ENCODE measurements around the gene FAM110A.

The FAM110A gene

DNA sequence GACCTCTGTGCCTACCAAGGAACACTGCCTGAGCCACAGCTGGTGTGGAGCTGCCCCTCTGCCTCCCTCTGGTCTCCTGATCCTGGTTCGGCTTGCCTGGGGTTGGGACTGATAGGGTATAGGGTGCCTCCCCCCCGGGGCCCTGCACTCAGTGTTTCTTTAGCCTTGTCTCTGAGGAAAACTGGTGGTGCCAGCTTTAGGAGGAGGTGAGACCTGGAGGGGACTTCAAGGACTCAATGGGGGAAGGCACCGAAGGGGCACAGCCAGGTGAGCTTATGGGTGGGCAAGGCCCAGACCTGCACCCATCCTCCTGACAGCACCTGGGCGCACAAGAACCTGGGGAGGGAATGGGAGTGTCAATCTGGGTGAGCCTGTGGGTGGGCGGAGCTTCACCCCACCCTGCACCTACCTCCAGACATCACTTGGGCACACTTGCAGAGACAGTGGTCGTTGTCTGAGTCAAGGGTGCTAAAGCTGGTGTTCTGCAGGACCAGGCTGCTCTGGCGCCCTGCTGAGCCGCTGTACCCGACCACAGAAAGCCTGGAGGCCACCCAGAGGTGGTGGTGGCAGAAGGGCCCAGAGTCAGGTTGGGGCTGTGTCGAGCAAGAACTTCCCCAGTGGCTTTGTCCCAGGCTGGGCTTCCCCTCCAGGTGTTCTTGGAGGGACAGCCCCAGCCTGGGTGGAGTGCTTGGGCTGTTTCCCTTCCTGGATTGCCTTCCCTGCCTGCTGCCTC lies 40.5 kb downstream of the FAM110A start:
- TF ChIP-seq, protein P1, sequence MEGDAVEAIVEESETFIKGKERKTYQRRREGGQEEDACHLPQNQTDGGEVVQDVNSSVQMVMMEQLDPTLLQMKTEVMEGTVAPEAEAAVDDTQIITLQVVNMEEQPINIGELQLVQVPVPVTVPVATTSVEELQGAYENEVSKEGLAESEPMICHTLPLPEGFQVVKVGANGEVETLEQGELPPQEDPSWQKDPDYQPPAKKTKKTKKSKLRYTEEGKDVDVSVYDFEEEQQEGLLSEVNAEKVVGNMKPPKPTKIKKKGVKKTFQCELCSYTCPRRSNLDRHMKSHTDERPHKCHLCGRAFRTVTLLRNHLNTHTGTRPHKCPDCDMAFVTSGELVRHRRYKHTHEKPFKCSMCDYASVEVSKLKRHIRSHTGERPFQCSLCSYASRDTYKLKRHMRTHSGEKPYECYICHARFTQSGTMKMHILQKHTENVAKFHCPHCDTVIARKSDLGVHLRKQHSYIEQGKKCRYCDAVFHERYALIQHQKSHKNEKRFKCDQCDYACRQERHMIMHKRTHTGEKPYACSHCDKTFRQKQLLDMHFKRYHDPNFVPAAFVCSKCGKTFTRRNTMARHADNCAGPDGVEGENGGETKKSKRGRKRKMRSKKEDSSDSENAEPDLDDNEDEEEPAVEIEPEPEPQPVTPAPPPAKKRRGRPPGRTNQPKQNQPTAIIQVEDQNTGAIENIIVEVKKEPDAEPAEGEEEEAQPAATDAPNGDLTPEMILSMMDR (IDR thresholded peaks at IDR 0.05; ENCODE audit: low read depth, low read length), result no peak
- no peak for DNase-seq
- H3K9me3 ChIP-seq (ENCODE audit: severe bottlenecking), result no peaks in the 10 kb centered on the region

DNA sequence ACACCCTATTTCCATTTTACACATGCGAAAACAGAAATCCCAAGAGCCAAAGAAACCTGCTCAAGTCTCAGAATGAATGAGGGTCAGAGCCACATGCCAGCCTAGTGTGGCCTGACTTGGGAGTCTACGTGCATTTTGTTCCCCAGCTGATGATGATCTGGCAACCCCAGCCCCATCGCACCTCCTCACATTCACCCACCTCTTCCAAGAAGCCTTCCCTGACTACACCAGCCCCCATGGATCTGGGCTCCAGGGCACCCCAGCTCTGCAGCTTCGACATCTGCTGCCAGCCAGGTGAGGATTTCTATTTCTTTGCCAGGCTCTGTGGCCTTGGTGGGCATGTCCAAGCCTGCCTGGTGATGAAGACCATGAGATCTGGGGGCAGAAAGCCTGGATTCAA lies 41.6 kb downstream of the FAM110A start:
- TF ChIP-seq, protein P1 (IDR thresholded peaks at IDR 0.05; ENCODE audit: low read depth, low read length), result no peak
- H3K9me3 ChIP-seq (ENCODE audit: severe bottlenecking), result no peaks in the 10 kb centered on the region
- no peak overlapping the region for H3K27ac ChIP-seq
- H3K36me3 ChIP-seq, result no peaks in the 10 kb centered on the region
- no peak for DNase-seq
- H3K4me3 ChIP-seq (ENCODE audit: low read depth, low read length), result no peak overlapping the region
- H3K27me3 ChIP-seq (ENCODE audit: insufficient read depth, low read depth, severe bottlenecking), result no peaks in the 10 kb centered on the region

More for the DNA sequence above, 40.5 kb downstream of the FAM110A start:
- Histone ChIP-seq H3K36me3 (no peaks in the 10 kb centered on the region), H3K27me3 (ENCODE audit: insufficient read depth, low read depth, severe bottlenecking) (no peaks in the 10 kb centered on the region), H3K4me3 (ENCODE audit: low read depth, low read length) (no peak overlapping the region), H3K27ac (peak overlapping the region; percentile 62)

DNA sequence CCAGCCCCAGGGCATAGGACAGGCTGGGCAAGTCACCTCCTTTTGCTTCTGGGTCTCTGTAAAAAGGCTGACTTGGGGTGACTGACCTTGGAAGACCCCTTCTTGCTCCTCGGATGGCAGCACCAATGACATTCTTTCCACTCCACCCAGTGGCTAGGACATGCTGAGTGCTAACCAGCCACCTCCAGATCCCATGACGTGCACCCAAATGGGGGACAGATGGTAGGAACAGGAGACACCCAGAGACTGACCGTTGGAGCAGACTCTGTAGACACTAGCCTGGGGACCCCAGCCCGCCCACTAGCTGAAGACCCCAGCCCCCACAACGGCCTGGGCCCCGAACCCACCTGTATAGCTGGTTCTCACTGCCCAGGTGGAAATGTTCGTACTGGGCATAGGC lies 44.3 kb downstream of the FAM110A start:
- no peak for DNase-seq
- TF ChIP-seq, protein P1 (IDR thresholded peaks at IDR 0.05; ENCODE audit: low read depth, low read length), result no peak
- no peaks in the 10 kb centered on the region for H3K27me3 ChIP-seq (ENCODE audit: insufficient read depth, low read depth, severe bottlenecking)
- no peaks in the 10 kb centered on the region for H3K36me3 ChIP-seq
- H3K27ac ChIP-seq, result no peak overlapping the region
- H3K9me3 ChIP-seq (ENCODE audit: severe bottlenecking), result no peaks in the 10 kb centered on the region
- H3K4me3 ChIP-seq (ENCODE audit: low read depth, low read length), result no peak overlapping the region

DNA sequence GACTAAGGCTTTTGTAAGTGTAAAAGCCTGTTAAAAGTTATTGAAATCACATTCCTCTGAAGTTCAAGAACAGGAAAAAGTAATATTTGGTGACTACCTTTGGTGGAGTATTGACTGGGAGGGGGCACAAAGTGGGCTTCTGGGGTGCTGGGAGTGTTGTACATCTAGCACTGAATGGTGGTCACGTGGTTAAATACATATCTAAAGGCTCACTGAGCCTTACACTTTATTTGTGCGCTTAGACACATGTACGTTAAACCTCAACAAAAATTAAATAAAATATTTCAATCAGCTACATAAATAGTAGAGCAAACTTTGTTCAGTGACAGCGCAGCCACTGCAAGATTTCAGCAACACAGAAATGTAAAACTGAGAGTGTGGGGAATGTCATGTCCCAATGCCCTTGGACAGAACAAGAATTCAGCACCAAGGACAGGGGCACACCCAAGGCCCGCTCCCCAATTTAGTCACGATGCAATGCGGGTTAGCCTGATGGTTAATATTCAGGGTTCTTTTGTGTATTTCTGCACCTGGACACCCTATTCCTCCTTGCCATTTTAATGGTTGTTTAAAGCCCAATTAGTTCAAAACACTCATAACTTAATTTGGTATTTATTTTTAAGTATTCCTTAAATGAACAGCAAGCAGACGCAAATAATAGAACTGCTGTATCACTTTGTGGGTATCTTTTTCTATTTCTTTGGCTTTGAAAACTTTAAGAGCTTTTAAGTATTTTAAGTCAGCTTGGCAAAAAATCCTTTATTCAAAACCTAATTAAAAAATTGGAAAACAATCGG lies 45.2 kb downstream of the FAM110A start:
- Histone ChIP-seq H3K27me3 (ENCODE audit: insufficient read depth, low read depth, severe bottlenecking) (no peaks in the 10 kb centered on the region), H3K9me3 (ENCODE audit: severe bottlenecking) (no peaks in the 10 kb centered on the region), H3K4me3 (ENCODE audit: low read depth, low read length) (no peak overlapping the region), H3K27ac (no peak overlapping the region), H3K36me3 (no peaks in the 10 kb centered on the region)
- DNase-seq, result no peak
- TF ChIP-seq, protein P1 (IDR thresholded peaks at IDR 0.05; ENCODE audit: low read depth, low read length), result no peak

DNA sequence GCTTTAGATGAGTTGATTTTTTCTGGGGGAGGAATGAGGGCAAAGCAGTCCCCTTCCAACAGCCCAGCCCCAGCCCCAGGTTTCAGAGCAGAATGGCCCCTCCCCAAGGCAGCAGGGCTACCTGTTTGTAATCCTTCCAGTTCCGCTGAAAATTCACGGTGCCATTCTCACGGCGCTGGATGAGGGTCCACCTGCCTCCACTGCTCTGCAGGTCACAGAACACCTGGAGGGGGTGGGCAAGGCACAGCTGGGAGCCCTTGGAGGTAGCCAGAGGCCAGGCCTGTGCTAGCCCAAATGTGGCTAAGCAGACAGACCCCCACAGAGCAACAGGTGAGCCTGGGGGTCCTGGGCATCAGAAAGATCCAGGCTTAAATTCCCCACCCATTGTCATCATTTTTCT lies 46.1 kb downstream of the FAM110A start:
- no peaks in the 10 kb centered on the region for H3K9me3 ChIP-seq (ENCODE audit: severe bottlenecking)
- no peak overlapping the region for H3K4me3 ChIP-seq (ENCODE audit: low read depth, low read length)
- no peaks in the 10 kb centered on the region for H3K36me3 ChIP-seq
- no peak for DNase-seq
- H3K27me3 ChIP-seq (ENCODE audit: insufficient read depth, low read depth, severe bottlenecking), result no peaks in the 10 kb centered on the region
- TF ChIP-seq, protein P1 (IDR thresholded peaks at IDR 0.05; ENCODE audit: low read depth, low read length), result no peak
- H3K27ac ChIP-seq, result no peak overlapping the region

Data from WERI-Rb-1 (cell line).